ENCODE measurements around the gene ITPK1. TPM values are rescaled to one million over a fixed set of nuclear protein-coding genes. Genes with fewer than 3 reads are reported as not detected.
A peak's percentile ranks its signal among the peaks of the same experiment; 100 is the strongest.

ITPK1 gene
- polyA plus RNA-seq, 2 of the 4 experiments (the other 2 are of a cell fraction): 46.2 to 47.0 TPM

DNA sequence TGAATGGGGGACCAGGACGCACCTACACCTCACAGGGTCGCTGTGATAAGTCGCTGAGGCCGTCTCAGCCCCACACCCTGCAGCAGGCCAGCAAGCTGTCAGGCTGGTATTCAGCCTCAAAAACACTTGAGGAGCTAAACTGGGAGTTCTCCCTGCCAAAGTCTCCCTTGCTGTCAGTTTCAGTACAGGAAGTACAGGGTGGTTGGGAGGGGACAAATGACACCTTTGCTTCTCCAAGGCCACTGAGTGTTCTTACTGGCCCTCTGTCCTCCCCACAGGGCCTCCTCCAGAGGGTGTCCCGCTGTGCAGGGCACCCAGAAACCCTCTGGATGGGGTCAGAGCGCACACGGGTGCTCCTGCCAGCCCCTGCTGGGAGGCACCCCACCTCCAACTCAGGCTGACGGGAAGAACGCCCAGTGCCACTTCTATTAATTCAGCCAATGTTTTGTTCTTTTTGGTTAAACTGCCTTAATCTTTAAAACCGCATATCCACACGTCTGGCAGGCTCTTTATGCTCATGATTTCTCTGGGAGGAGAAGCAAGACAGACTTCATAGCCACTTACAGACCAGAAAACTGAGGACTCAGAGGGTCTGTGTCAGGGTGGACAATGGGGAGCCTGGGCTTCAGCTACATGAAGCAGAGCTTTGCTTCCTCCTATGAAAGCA is 75.9 kb downstream of the ITPK1 start:
- Histone ChIP-seq H3K4me3 (no peak overlapping the region), H3K4me1 (peaks cover 92% of the 10 kb centered on the region), H3K4me2 (no peak overlapping the region), H3K27ac (peak overlapping the region; percentile 88 to 95; a peak in 5 of 6 replicates), H3K9me3 (no peaks in the 10 kb centered on the region)
- ChIA-PET POLR2A (no interaction called here), CTCF (interaction anchor here (1.3 to 1.8 kb wide), 2 partner anchors 99 to 100 kb away, joined by 3 to 4 read pairs; no protein-coding TSS in a partner anchor)
- WGBS (ENCODE audit: missing lambda C conversion rate): 86% methylated on average over 11 of the region's 11 CpGs
- FAIRE-seq: no peak
- no peak for TF ChIP-seq ZSCAN20 (CRISPR knock-in tag; IDR thresholded peaks at IDR 0.05)
- no peak for TF ChIP-seq TFCP2L1 (CRISPR knock-in tag; IDR thresholded peaks at IDR 0.05)
- ATAC-seq: no peak
- DNase-seq (ENCODE audit: low read depth in 1 of 2, low spot score in 1 of 2): no peak

DNA sequence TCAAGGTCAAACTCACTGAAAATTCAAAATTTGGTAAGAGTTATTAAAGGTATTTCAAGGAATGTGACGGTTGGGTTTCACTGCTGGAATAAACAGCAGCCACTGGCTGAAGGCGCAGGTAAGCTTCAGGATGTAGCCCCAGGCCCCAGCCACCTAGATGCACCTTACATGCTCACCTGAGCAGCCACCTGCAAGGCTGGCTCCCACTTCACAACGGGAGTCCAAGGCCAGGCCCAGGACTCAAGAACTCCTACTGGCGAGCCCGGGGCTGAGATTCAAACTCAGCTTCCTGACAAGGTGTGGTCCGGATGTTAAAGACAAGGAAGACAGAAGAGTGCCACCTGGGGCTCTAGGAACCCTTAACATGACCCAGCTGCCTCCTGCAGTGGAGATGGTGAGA is 78.4 kb downstream of the ITPK1 start:
- Histone ChIP-seq H3K9me3 (no peaks in the 10 kb centered on the region), H3K27ac (peak overlapping the region; percentile 75 to 89; a peak in 5 of 6 replicates), H3K4me2 (peak overlapping the region; percentile 54; the same call in 2 of the 3 replicates), H3K4me1 (peaks cover 94% of the 10 kb centered on the region), H3K4me3 (no peak overlapping the region)
- FAIRE-seq (no peak), ATAC-seq (no peak), DNase-seq (ENCODE audit: low read depth in 1 of 2, low spot score in 1 of 2) (no peak)
- ChIA-PET CTCF (interaction anchor here (0.8 to 2.1 kb wide), 7 partner anchors 9 to 102 kb away, joined by 3 to 8 read pairs (median 3); no protein-coding TSS in a partner anchor), POLR2A (no interaction called here)
- TF ChIP-seq HDAC2 (IDR thresholded peaks at IDR 0.05) (no peak), POLR2A (IDR thresholded peaks at IDR 0.05; ENCODE audit: low read length) (no peak), PHF8 (IDR thresholded peaks at IDR 0.05; ENCODE audit: borderline replicate concordance, low read depth) (no peak), FOSB (CRISPR knock-in tag; IDR thresholded peaks at IDR 0.05) (no peak), TP53 (CRISPR knock-in tag; IDR thresholded peaks at IDR 0.05) (no peak)
- WGBS (ENCODE audit: missing lambda C conversion rate): 72% methylated on average over 6 of the region's 6 CpGs

DNA sequence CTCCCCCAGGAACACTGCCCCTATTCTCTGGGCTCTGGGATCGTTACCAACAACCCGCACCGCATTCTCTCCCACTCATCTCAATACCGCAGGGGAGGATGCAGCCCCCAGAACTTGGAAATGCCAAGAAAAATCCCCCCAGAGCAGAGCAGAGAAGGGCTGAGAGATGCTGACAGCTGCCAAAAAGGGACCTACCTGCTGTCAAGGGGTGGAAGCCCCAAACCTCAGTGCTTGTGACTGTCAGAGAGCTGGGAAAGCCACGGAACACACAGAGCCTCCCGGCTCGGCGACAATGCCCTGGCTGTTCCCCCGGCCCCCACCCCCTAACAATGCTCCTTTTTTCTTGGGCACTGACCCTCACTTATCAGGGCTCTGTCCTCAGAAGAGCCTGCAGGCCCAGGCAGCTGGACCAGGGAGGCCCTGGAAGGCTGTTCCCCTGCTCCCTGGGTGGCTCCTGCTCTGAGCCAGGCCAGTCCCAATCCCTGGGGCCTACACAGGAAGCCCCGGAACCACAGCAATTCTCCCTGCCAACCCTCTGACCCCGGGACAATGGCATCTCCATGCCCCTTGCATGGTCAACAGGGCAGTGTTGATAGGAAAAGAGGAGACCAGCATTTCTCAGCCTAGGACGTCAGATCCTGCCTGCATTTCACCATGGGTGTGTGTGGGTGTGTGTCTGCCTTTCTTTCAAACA is 78.9 kb downstream of the ITPK1 start:
- no peak overlapping the region for H3K4me3 ChIP-seq
- DNase-seq (ENCODE audit: low read depth in 1 of 2, low spot score in 1 of 2): peak in 1 of 2 experiments; percentile 21
- peak; percentile 4 to 10; a peak in 2 of 6 replicates for ATAC-seq

DNA sequence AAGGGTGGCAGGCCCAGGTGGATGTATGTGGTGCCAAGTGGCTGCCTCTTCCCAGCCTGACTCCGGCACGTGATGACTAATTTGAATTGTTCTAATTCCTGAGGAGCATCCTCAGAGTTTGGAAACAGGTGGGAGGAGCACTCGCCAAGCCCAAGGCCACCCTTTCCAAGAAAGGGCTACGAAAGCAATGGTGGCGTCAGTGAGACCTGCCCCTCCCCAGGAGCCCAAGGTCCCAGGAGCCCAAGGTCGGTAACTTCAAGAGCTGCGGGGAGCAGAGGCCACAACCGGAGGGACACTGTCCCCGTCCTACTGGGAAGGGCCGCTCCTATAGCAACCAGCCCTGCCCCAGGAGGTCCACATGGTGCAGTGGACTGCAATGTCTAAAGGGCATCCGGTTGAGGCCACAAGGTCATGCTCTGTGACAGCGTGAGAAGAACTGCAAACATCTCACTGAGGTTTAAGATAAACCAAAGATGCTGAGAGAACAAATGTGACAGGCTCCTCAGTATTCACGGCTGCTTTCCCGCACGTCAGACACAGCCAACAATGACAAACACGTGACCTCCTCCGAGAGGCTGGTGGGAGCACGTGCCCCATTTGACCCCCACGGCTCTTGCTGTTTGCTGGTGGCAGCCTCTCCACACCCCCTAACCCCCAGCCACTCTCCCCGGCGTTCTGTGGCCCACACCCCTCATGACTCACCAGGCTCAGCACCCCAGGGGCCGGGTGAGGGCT is 79.6 kb downstream of the ITPK1 start:
- no peak overlapping the region for H3K4me3 ChIP-seq
- WGBS (ENCODE audit: missing lambda C conversion rate): 27% methylated on average over 20 of the region's 22 CpGs
- CTCF ChIA-PET: interaction anchor here (1.7 to 2.1 kb wide), 3 partner anchors 18 to 79 kb away, joined by 3 to 8 read pairs (median 6); no protein-coding TSS in a partner anchor
- peak; percentile 26 to 41 for ATAC-seq
- peak overlapping the region; percentile 54 for H3K4me2 ChIP-seq
- no peaks in the 10 kb centered on the region for H3K9me3 ChIP-seq
- DNase-seq (ENCODE audit: low read depth in 1 of 2, low spot score in 1 of 2): peak in 1 of 2 experiments; percentile 61
- peak overlapping the region; percentile 75 to 89 for H3K27ac ChIP-seq
- peaks cover 94% of the 10 kb centered on the region for H3K4me1 ChIP-seq
- no peak for FAIRE-seq
- POLR2A ChIA-PET: no interaction called here
- no peak for TF ChIP-seq NFE2L2 (conservative IDR thresholded peaks at IDR 0.05; ENCODE audit: low read length)
- TF ChIP-seq RAD21 (conservative IDR thresholded peaks at IDR 0.05 in 1 of 2, IDR thresholded peaks at IDR 0.05 in 1 of 2): no peak
- TF ChIP-seq RFX5 (IDR thresholded peaks at IDR 0.05): no peak
- TF ChIP-seq, protein P1, sequence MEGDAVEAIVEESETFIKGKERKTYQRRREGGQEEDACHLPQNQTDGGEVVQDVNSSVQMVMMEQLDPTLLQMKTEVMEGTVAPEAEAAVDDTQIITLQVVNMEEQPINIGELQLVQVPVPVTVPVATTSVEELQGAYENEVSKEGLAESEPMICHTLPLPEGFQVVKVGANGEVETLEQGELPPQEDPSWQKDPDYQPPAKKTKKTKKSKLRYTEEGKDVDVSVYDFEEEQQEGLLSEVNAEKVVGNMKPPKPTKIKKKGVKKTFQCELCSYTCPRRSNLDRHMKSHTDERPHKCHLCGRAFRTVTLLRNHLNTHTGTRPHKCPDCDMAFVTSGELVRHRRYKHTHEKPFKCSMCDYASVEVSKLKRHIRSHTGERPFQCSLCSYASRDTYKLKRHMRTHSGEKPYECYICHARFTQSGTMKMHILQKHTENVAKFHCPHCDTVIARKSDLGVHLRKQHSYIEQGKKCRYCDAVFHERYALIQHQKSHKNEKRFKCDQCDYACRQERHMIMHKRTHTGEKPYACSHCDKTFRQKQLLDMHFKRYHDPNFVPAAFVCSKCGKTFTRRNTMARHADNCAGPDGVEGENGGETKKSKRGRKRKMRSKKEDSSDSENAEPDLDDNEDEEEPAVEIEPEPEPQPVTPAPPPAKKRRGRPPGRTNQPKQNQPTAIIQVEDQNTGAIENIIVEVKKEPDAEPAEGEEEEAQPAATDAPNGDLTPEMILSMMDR (IDR thresholded peaks at IDR 0.05): no peak
- no peak for TF ChIP-seq PHF8 (IDR thresholded peaks at IDR 0.05; ENCODE audit: borderline replicate concordance, low read depth)
- TF ChIP-seq, protein P2, sequence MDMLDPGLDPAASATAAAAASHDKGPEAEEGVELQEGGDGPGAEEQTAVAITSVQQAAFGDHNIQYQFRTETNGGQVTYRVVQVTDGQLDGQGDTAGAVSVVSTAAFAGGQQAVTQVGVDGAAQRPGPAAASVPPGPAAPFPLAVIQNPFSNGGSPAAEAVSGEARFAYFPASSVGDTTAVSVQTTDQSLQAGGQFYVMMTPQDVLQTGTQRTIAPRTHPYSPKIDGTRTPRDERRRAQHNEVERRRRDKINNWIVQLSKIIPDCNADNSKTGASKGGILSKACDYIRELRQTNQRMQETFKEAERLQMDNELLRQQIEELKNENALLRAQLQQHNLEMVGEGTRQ (IDR thresholded peaks at IDR 0.05): peak; percentile 93
- TF ChIP-seq BHLHE40 (IDR thresholded peaks at IDR 0.05; ENCODE audit: low read depth, low read length): 0 out of 2 replicates have a peak, but pooled peaks have one; percentile 7
- TF ChIP-seq, protein P3, sequence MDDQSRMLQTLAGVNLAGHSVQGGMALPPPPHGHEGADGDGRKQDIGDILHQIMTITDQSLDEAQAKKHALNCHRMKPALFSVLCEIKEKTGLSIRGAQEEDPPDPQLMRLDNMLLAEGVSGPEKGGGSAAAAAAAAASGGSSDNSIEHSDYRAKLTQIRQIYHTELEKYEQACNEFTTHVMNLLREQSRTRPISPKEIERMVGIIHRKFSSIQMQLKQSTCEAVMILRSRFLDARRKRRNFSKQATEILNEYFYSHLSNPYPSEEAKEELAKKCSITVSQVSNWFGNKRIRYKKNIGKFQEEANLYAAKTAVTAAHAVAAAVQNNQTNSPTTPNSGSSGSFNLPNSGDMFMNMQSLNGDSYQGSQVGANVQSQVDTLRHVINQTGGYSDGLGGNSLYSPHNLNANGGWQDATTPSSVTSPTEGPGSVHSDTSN (IDR thresholded peaks at IDR 0.05): no peak
- no peak for TF ChIP-seq CBX8 (IDR thresholded peaks at IDR 0.05)
- no peak for TF ChIP-seq SMC3 (IDR thresholded peaks at IDR 0.05)
- no peak for TF ChIP-seq RCOR1 (IDR thresholded peaks at IDR 0.05; ENCODE audit: low read depth, low read length)
- TF ChIP-seq JUN (IDR thresholded peaks at IDR 0.05): no peak
- no peak for TF ChIP-seq TP53 (CRISPR knock-in tag; IDR thresholded peaks at IDR 0.05)
- TF ChIP-seq MAFK (IDR thresholded peaks at IDR 0.05; ENCODE audit: partially characterized antibody): no peak
- no peak for TF ChIP-seq FOXS1 (CRISPR knock-in tag; IDR thresholded peaks at IDR 0.05)
- TF ChIP-seq SREBF2 (IDR thresholded peaks at IDR 0.05): no peak
- no peak for TF ChIP-seq NR3C1 (IDR thresholded peaks at IDR 0.05)
- TF ChIP-seq POLR2AphosphoS2 (conservative IDR thresholded peaks at IDR 0.05; ENCODE audit: low read length): no peak
- TF ChIP-seq MAZ (IDR thresholded peaks at IDR 0.05; ENCODE audit: borderline replicate concordance, low read depth, low read length): no peak
- TF ChIP-seq ZSCAN20 (CRISPR knock-in tag; IDR thresholded peaks at IDR 0.05): no peak

More for the DNA sequence above, 78.9 kb downstream of the ITPK1 start:
- WGBS (ENCODE audit: missing lambda C conversion rate): 50% methylated on average over 12 of the region's 12 CpGs
- H3K9me3 ChIP-seq: no peaks in the 10 kb centered on the region
- peak overlapping the region; percentile 54 for H3K4me2 ChIP-seq
- CTCF ChIA-PET: interaction anchor here (0.8 to 2.1 kb wide), 6 partner anchors 19 to 103 kb away, joined by 3 to 8 read pairs (median 3); no protein-coding TSS in a partner anchor
- no peak for FAIRE-seq
- peak overlapping the region; percentile 75 to 89 for H3K27ac ChIP-seq
- TF ChIP-seq FOSL2 (IDR thresholded peaks at IDR 0.05): 0 out of 2 replicates have a peak, but pooled peaks have one; percentile 3
- TF ChIP-seq FOSL2 (CRISPR knock-in tag; IDR thresholded peaks at IDR 0.05): no peak
- no peak for TF ChIP-seq ZFP36 (IDR thresholded peaks at IDR 0.05; ENCODE audit: borderline replicate concordance, partially characterized antibody)
- peaks cover 94% of the 10 kb centered on the region for H3K4me1 ChIP-seq
- POLR2A ChIA-PET: no interaction called here
